ENCODE results near the gene UTP25. TPM values are rescaled to one million over a fixed set of nuclear protein-coding genes. Genes with fewer than 3 reads are reported as not detected.
"Not testable (repeated sequence)": the region's sequence is repeated elsewhere in the genome, so short reads cannot be mapped to it uniquely, and the experiment has no call there.

Gene UTP25
- total and polyA plus RNA-seq, 2 donors: 2.9 to 6.2 TPM

GRCh38 chr1:209890641-209891330 lies 63.0 kb downstream of the UTP25 start:
- no peaks in the 10 kb centered on the region for H3K36me3 ChIP-seq (ENCODE audit: control insufficient read depth in 2 of 2, insufficient read depth in 2 of 2, low read length in 1 of 2)
- no peaks in the 10 kb centered on the region for H3K4me1 ChIP-seq (ENCODE audit: control insufficient read depth in 2 of 2, insufficient read depth in 2 of 2, low read length in 2 of 2)
- no peaks in the 10 kb centered on the region for H3K9me3 ChIP-seq (ENCODE audit: control insufficient read depth in 2 of 2, insufficient read depth in 1 of 2, low read length in 1 of 2)
- WGBS: 93% methylated on average over 3 of the region's 3 CpGs
- H3K4me3 ChIP-seq (ENCODE audit: low read length in 2 of 2): no peak overlapping the region
- no peak for DNase-seq (ENCODE audit: low read depth in 6 of 9, low spot score in 9 of 9)
- no peak overlapping the region for H3K27ac ChIP-seq (ENCODE audit: low read depth in 1 of 2, low read length in 1 of 2)
- no peaks in the 10 kb centered on the region for H3K27me3 ChIP-seq (ENCODE audit: control insufficient read depth in 2 of 2, insufficient read depth in 1 of 2, low read length in 1 of 2)

- Histone ChIP-seq H3K27me3 (ENCODE audit: control insufficient read depth in 2 of 2, insufficient read depth in 1 of 2, low read length in 1 of 2) (no peaks in the 10 kb centered on the region), H3K9me3 (ENCODE audit: control insufficient read depth in 2 of 2, insufficient read depth in 1 of 2, low read length in 1 of 2) (no peaks in the 10 kb centered on the region), H3K36me3 (ENCODE audit: control insufficient read depth in 2 of 2, insufficient read depth in 2 of 2, low read length in 1 of 2) (no peaks in the 10 kb centered on the region), H3K4me1 (ENCODE audit: control insufficient read depth in 2 of 2, insufficient read depth in 2 of 2, low read length in 2 of 2) (no peaks in the 10 kb centered on the region), H3K4me3 (ENCODE audit: low read length in 2 of 2) (no peak overlapping the region), H3K27ac (ENCODE audit: low read depth in 1 of 2, low read length in 1 of 2) (no peak overlapping the region)
- DNase-seq (ENCODE audit: low read depth in 6 of 9, low spot score in 9 of 9): no peak
- 98% methylated on average over 6 of the region's 6 CpGs for WGBS
These were observed 66.0 kb downstream of the UTP25 start for GRCh38 chr1:209893751-209894150.

GRCh38 chr1:209895709-209896108 lies 67.9 kb downstream of the UTP25 start:
- H3K4me3 ChIP-seq (ENCODE audit: low read length in 2 of 2): no peak overlapping the region
- no peaks in the 10 kb centered on the region for H3K4me1 ChIP-seq (ENCODE audit: control insufficient read depth in 2 of 2, insufficient read depth in 2 of 2, low read length in 2 of 2)
- H3K36me3 ChIP-seq (ENCODE audit: control insufficient read depth in 2 of 2, insufficient read depth in 2 of 2, low read length in 1 of 2): no peaks in the 10 kb centered on the region
- no peaks in the 10 kb centered on the region for H3K9me3 ChIP-seq (ENCODE audit: control insufficient read depth in 2 of 2, insufficient read depth in 1 of 2, low read length in 1 of 2)
- WGBS: 62% methylated on average over 4 of the region's 4 CpGs
- H3K27me3 ChIP-seq (ENCODE audit: control insufficient read depth in 2 of 2, insufficient read depth in 1 of 2, low read length in 1 of 2): no peaks in the 10 kb centered on the region
- H3K27ac ChIP-seq (ENCODE audit: low read depth in 1 of 2, low read length in 1 of 2): no peak overlapping the region
- DNase-seq (ENCODE audit: low read depth in 6 of 9, low spot score in 9 of 9): no peak

- Histone ChIP-seq H3K9me3 (ENCODE audit: control insufficient read depth in 2 of 2, insufficient read depth in 1 of 2, low read length in 1 of 2) (no peaks in the 10 kb centered on the region), H3K27ac (ENCODE audit: low read depth in 1 of 2, low read length in 1 of 2) (no peak overlapping the region), H3K4me3 (ENCODE audit: low read length in 2 of 2) (no peak overlapping the region), H3K4me1 (ENCODE audit: control insufficient read depth in 2 of 2, insufficient read depth in 2 of 2, low read length in 2 of 2) (no peaks in the 10 kb centered on the region), H3K36me3 (ENCODE audit: control insufficient read depth in 2 of 2, insufficient read depth in 2 of 2, low read length in 1 of 2) (no peaks in the 10 kb centered on the region), H3K27me3 (ENCODE audit: control insufficient read depth in 2 of 2, insufficient read depth in 1 of 2, low read length in 1 of 2) (no peaks in the 10 kb centered on the region)
- WGBS: 94% methylated on average over 4 of the region's 4 CpGs
- no peak for DNase-seq (ENCODE audit: low read depth in 6 of 9, low spot score in 9 of 9)
These were observed 68.6 kb downstream of the UTP25 start for GRCh38 chr1:209896346-209896745.

- H3K27ac ChIP-seq (ENCODE audit: low read depth in 1 of 2, low read length in 1 of 2); H3K36me3 ChIP-seq (ENCODE audit: control insufficient read depth in 2 of 2, insufficient read depth in 2 of 2, low read length in 1 of 2); DNase-seq (ENCODE audit: low read depth in 6 of 9, low spot score in 9 of 9); H3K27me3 ChIP-seq (ENCODE audit: control insufficient read depth in 2 of 2, insufficient read depth in 1 of 2, low read length in 1 of 2); H3K4me3 ChIP-seq (ENCODE audit: low read length in 2 of 2); H3K9me3 ChIP-seq (ENCODE audit: control insufficient read depth in 2 of 2, insufficient read depth in 1 of 2, low read length in 1 of 2); H3K4me1 ChIP-seq (ENCODE audit: control insufficient read depth in 2 of 2, insufficient read depth in 2 of 2, low read length in 2 of 2): not testable (repeated sequence)
- WGBS: 90% methylated on average over 6 of the region's 6 CpGs
These were observed 70.5 kb downstream of the UTP25 start for GRCh38 chr1:209898271-209898670.

- 97% methylated on average over 21 of the region's 21 CpGs for WGBS
- H3K4me1 ChIP-seq (ENCODE audit: control insufficient read depth in 2 of 2, insufficient read depth in 2 of 2, low read length in 2 of 2); H3K9me3 ChIP-seq (ENCODE audit: control insufficient read depth in 2 of 2, insufficient read depth in 1 of 2, low read length in 1 of 2); H3K27ac ChIP-seq (ENCODE audit: low read depth in 1 of 2, low read length in 1 of 2); H3K27me3 ChIP-seq (ENCODE audit: control insufficient read depth in 2 of 2, insufficient read depth in 1 of 2, low read length in 1 of 2); H3K36me3 ChIP-seq (ENCODE audit: control insufficient read depth in 2 of 2, insufficient read depth in 2 of 2, low read length in 1 of 2); DNase-seq (ENCODE audit: low read depth in 6 of 9, low spot score in 9 of 9); H3K4me3 ChIP-seq (ENCODE audit: low read length in 2 of 2): not testable (repeated sequence)
These were observed 71.1 kb downstream of the UTP25 start for GRCh38 chr1:209898851-209899250.

GRCh38 chr1:209899948-209900347 lies 72.2 kb downstream of the UTP25 start:
- H3K27me3 ChIP-seq (ENCODE audit: control insufficient read depth in 2 of 2, insufficient read depth in 1 of 2, low read length in 1 of 2): no peaks in the 10 kb centered on the region
- H3K36me3 ChIP-seq (ENCODE audit: control insufficient read depth in 2 of 2, insufficient read depth in 2 of 2, low read length in 1 of 2): no peaks in the 10 kb centered on the region
- H3K27ac ChIP-seq (ENCODE audit: low read depth in 1 of 2, low read length in 1 of 2): no peak overlapping the region
- no peaks in the 10 kb centered on the region for H3K4me1 ChIP-seq (ENCODE audit: control insufficient read depth in 2 of 2, insufficient read depth in 2 of 2, low read length in 2 of 2)
- 68% methylated on average over 3 of the region's 3 CpGs for WGBS
- H3K4me3 ChIP-seq (ENCODE audit: low read length in 2 of 2): no peak overlapping the region
- DNase-seq (ENCODE audit: low read depth in 6 of 9, low spot score in 9 of 9): peak in 1 of 9 donors; percentile 19
- H3K9me3 ChIP-seq (ENCODE audit: control insufficient read depth in 2 of 2, insufficient read depth in 1 of 2, low read length in 1 of 2): no peaks in the 10 kb centered on the region

- H3K4me3 ChIP-seq (ENCODE audit: low read length in 2 of 2): no peak overlapping the region
- no peaks in the 10 kb centered on the region for H3K36me3 ChIP-seq (ENCODE audit: control insufficient read depth in 2 of 2, insufficient read depth in 2 of 2, low read length in 1 of 2)
- WGBS: 95% methylated on average over 1 of the region's 1 CpG
- no peaks in the 10 kb centered on the region for H3K4me1 ChIP-seq (ENCODE audit: control insufficient read depth in 2 of 2, insufficient read depth in 2 of 2, low read length in 2 of 2)
- H3K9me3 ChIP-seq (ENCODE audit: control insufficient read depth in 2 of 2, insufficient read depth in 1 of 2, low read length in 1 of 2): no peaks in the 10 kb centered on the region
- H3K27me3 ChIP-seq (ENCODE audit: control insufficient read depth in 2 of 2, insufficient read depth in 1 of 2, low read length in 1 of 2): no peaks in the 10 kb centered on the region
- DNase-seq (ENCODE audit: low read depth in 6 of 9, low spot score in 9 of 9): no peak
- H3K27ac ChIP-seq (ENCODE audit: low read depth in 1 of 2, low read length in 1 of 2): no peak overlapping the region
These were observed 73.0 kb downstream of the UTP25 start for GRCh38 chr1:209900734-209901133.

- no peak for DNase-seq (ENCODE audit: low read depth in 6 of 9, low spot score in 9 of 9)
- H3K4me1 ChIP-seq (ENCODE audit: control insufficient read depth in 2 of 2, insufficient read depth in 2 of 2, low read length in 2 of 2): no peaks in the 10 kb centered on the region
- no peaks in the 10 kb centered on the region for H3K36me3 ChIP-seq (ENCODE audit: control insufficient read depth in 2 of 2, insufficient read depth in 2 of 2, low read length in 1 of 2)
- no peak overlapping the region for H3K27ac ChIP-seq (ENCODE audit: low read depth in 1 of 2, low read length in 1 of 2)
- WGBS: 99% methylated on average over 2 of the region's 2 CpGs
- no peak overlapping the region for H3K4me3 ChIP-seq (ENCODE audit: low read length in 2 of 2)
- no peaks in the 10 kb centered on the region for H3K9me3 ChIP-seq (ENCODE audit: control insufficient read depth in 2 of 2, insufficient read depth in 1 of 2, low read length in 1 of 2)
- H3K27me3 ChIP-seq (ENCODE audit: control insufficient read depth in 2 of 2, insufficient read depth in 1 of 2, low read length in 1 of 2): no peaks in the 10 kb centered on the region
These were observed 73.4 kb downstream of the UTP25 start for GRCh38 chr1:209901211-209901610.
